HS-5 (cell line): ENCODE results near the gene CKAP2L.

Experiments
- DNase-seq: peaks from one replicate; pipeline ENCODE4 v3.0.0-alpha.2; 2012; ENCODE audit warnings: low read depth

CKAP2L gene

GRCh38 chr2:112792419-112792818, 28.0 kb upstream of the CKAP2L start:
- DNase-seq: no peak

GRCh38 chr2:112791693-112792230, 27.4 kb upstream of the CKAP2L start:
- DNase-seq: no peak

- DNase-seq: no peak
These were observed 26.6 kb upstream of the CKAP2L start for GRCh38 chr2:112791019-112791418.

- no peak for DNase-seq
These were observed 25.9 kb upstream of the CKAP2L start for GRCh38 chr2:112790305-112790704.

GRCh38 chr2:112789186-112789585, 24.8 kb upstream of the CKAP2L start:
- DNase-seq: no peak

- DNase-seq: no peak
These were observed 24.2 kb upstream of the CKAP2L start for GRCh38 chr2:112788653-112789052.

GRCh38 chr2:112787729-112788393, 23.5 kb upstream of the CKAP2L start:
- DNase-seq: no peak

GRCh38 chr2:112787294-112787693, 22.9 kb upstream of the CKAP2L start:
- no peak for DNase-seq

GRCh38 chr2:112784199-112785189, 20.1 kb upstream of the CKAP2L start, which contains the start of gene IL1A:
TSS of gene IL1A (minus strand) at chr2:112784493. CDS start at chr2:112783770, 723 bp downstream.
- peak; percentile 69 for DNase-seq

- no peak for DNase-seq
These were observed 18.8 kb upstream of the CKAP2L start for GRCh38 chr2:112783187-112783714.

- no peak for DNase-seq
These were observed 17.9 kb upstream of the CKAP2L start for GRCh38 chr2:112782234-112782799.

- DNase-seq: no peak
These were observed 15.2 kb upstream of the CKAP2L start for GRCh38 chr2:112779598-112779997.

GRCh38 chr2:112777036-112777435, 12.6 kb upstream of the CKAP2L start:
- DNase-seq: no peak

GRCh38 chr2:112776113-112776512, 11.7 kb upstream of the CKAP2L start:
- DNase-seq: no peak

- no peak for DNase-seq
These were observed 10.3 kb upstream of the CKAP2L start for GRCh38 chr2:112774536-112775285.

- no peak for DNase-seq
These were observed 9.1 kb upstream of the CKAP2L start for GRCh38 chr2:112773556-112773955.

- no peak for DNase-seq
These were observed 8.6 kb upstream of the CKAP2L start for GRCh38 chr2:112772911-112773475.

- DNase-seq: no peak
These were observed 7.9 kb upstream of the CKAP2L start for GRCh38 chr2:112772322-112772721.

- DNase-seq: no peak
These were observed 4.0 kb upstream of the CKAP2L start for GRCh38 chr2:112768432-112768831.

GRCh38 chr2:112767693-112768330, 3.4 kb upstream of the CKAP2L start:
- DNase-seq: no peak

GRCh38 chr2:112765251-112765650, 842 bp upstream of the CKAP2L start:
- no peak for DNase-seq
